ENCODE results near the gene TRPV6.

Gene TRPV6

DNA sequence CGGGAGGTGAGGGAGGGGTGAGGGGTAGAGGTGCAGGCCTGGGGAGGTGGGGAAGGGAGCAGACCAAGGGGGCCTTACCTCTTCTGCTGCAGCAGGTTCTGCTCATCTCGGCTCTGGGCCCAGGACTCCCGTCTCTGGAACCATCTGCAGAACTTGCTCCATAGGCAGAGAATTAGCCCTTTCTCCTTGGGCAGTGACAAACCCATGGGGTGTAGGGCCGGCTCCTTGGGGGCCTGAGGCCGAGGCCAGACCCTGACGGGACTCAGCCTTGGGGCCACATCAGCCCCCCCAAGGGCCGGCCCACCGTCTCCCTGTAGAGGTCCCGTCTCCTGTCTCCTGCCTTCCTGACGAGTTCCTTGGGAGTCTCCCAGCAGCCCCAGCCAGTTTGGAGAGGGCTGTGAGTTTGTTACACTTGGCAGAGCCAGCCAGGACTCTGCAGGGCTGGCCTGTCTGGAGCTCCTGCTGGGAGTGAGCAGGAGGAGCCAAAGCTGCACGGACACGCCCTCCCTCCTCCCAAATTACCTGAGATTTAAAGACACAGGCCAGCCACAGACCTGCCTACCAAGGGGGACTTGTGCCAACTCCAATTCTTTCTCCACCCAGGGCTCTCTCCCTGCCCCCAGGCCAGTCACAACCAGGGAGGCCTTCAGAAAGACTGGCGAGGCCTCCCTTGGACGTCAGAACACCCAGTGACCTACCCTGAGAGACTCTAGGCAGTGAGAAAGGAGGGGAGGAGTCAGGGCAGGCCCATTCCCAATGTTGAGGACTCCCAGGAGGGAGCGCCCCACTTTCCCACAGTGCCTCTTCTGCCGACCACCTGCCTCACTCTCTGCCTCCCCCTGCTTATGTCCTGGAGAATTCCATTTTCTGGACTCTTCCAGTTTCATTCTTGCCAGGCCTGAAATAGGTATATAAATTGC is at the start of gene TRPV6:
TRPV6 (minus strand) TSS at position 435 of the 920 bp plus-strand sequence.
- Histone ChIP-seq H3K36me3 (ENCODE audit: control insufficient read depth, insufficient read depth, low read length) (no peaks in the 10 kb centered on the region), H3K27ac (ENCODE audit: low read depth, low read length) (no peak within 1 kb of the TSS), H3K4me1 (ENCODE audit: control insufficient read depth, insufficient read depth, low read length) (peaks cover 5% of the 10 kb centered on the region; the same call in 1 of the 2 replicates), H3K4me3 (ENCODE audit: low read depth, low read length) (no peak within 1 kb of the TSS), H3K9ac (ENCODE audit: low read depth, low read length) (no peak within 1 kb of the TSS), H3K27me3 (ENCODE audit: control insufficient read depth, insufficient read depth, low read length) (no peaks in the 10 kb centered on the region), H3K9me3 (ENCODE audit: control insufficient read depth, insufficient read depth, low read length) (no peaks in the 10 kb centered on the region; the same call in 1 of the 2 replicates)

- Histone ChIP-seq H3K9ac (ENCODE audit: low read depth, low read length) (no peak overlapping the region), H3K36me3 (ENCODE audit: control insufficient read depth, insufficient read depth, low read length) (no peaks in the 10 kb centered on the region), H3K9me3 (ENCODE audit: control insufficient read depth, insufficient read depth, low read length) (no peaks in the 10 kb centered on the region), H3K4me1 (ENCODE audit: control insufficient read depth, insufficient read depth, low read length) (no peaks in the 10 kb centered on the region; the same call in 1 of the 2 replicates), H3K27ac (ENCODE audit: low read depth, low read length) (no peak overlapping the region), H3K27me3 (ENCODE audit: control insufficient read depth, insufficient read depth, low read length) (no peaks in the 10 kb centered on the region), H3K4me3 (ENCODE audit: low read depth, low read length) (no peak overlapping the region)
These were observed 48.5 kb upstream of the TRPV6 start for GRCh38 chr7:142934056-142934455.

DNA sequence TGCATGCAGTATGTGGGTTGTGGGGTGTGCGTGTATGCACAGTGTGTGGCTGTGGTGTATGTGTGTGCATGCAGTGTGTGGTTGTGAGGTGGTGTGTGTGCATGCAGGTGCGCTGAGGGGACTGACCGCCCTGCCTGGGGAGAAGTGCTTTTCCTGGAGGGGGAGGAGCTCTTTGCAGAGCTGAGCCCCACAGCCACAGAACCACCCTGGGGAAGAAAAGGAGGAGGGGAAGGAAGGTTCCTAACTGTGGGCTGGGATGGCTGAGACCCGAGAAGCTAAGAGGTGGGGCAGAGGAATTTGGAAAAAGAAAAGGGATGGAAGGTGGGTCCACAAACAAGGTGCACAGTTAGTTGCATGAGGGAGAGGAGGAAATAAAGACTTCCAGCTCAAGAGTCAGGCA is 48.1 kb upstream of the TRPV6 start, which contains the start of gene TRPV5:
TRPV5 (minus strand) TSS at position 123 of the 400 bp plus-strand sequence. CDS start 287 bp downstream, outside the sequence.
- no peaks in the 10 kb centered on the region for H3K9me3 ChIP-seq (ENCODE audit: control insufficient read depth, insufficient read depth, low read length)
- no peak within 1 kb of the TSS for H3K27ac ChIP-seq (ENCODE audit: low read depth, low read length)
- H3K4me1 ChIP-seq (ENCODE audit: control insufficient read depth, insufficient read depth, low read length): no peaks in the 10 kb centered on the region; the same call in 1 of the 2 replicates
- no peak within 1 kb of the TSS for H3K9ac ChIP-seq (ENCODE audit: low read depth, low read length)
- no peak within 1 kb of the TSS for H3K4me3 ChIP-seq (ENCODE audit: low read depth, low read length)
- H3K27me3 ChIP-seq (ENCODE audit: control insufficient read depth, insufficient read depth, low read length): no peaks in the 10 kb centered on the region
- H3K36me3 ChIP-seq (ENCODE audit: control insufficient read depth, insufficient read depth, low read length): no peaks in the 10 kb centered on the region

DNA sequence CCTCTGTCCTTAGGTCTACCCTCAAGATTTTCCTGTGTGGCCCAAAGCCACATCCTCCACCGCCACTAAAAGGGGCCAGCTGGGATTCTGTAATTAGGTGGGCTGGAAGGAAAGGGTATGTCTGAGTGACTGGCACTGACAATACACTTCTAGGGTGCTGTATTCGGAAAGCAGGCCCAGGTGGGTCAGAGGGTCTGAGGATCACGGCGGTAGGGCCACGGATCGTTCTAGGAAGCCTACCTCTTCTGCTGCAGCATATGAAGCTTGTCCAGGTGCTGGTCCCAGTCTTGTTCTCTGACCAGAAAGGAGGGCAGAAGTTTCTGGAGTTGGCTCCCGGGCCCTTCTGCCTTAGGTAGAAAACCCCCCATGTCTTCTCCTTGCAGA is 47.5 kb upstream of the TRPV6 start:
- no peak overlapping the region for H3K9ac ChIP-seq (ENCODE audit: low read depth, low read length)
- no peaks in the 10 kb centered on the region; the same call in 1 of the 2 replicates for H3K4me1 ChIP-seq (ENCODE audit: control insufficient read depth, insufficient read depth, low read length)
- no peaks in the 10 kb centered on the region for H3K36me3 ChIP-seq (ENCODE audit: control insufficient read depth, insufficient read depth, low read length)
- no peak overlapping the region for H3K27ac ChIP-seq (ENCODE audit: low read depth, low read length)
- no peaks in the 10 kb centered on the region for H3K27me3 ChIP-seq (ENCODE audit: control insufficient read depth, insufficient read depth, low read length)
- no peak overlapping the region for H3K4me3 ChIP-seq (ENCODE audit: low read depth, low read length)
- H3K9me3 ChIP-seq (ENCODE audit: control insufficient read depth, insufficient read depth, low read length): no peaks in the 10 kb centered on the region

GRCh38 chr7:142932386-142933091 is 47.0 kb upstream of the TRPV6 start:
- H3K9ac ChIP-seq (ENCODE audit: low read depth, low read length): no peak overlapping the region
- no peak overlapping the region for H3K27ac ChIP-seq (ENCODE audit: low read depth, low read length)
- H3K36me3 ChIP-seq (ENCODE audit: control insufficient read depth, insufficient read depth, low read length): no peaks in the 10 kb centered on the region
- H3K4me1 ChIP-seq (ENCODE audit: control insufficient read depth, insufficient read depth, low read length): no peaks in the 10 kb centered on the region; the same call in 1 of the 2 replicates
- no peaks in the 10 kb centered on the region for H3K27me3 ChIP-seq (ENCODE audit: control insufficient read depth, insufficient read depth, low read length)
- H3K4me3 ChIP-seq (ENCODE audit: low read depth, low read length): no peak overlapping the region
- no peaks in the 10 kb centered on the region for H3K9me3 ChIP-seq (ENCODE audit: control insufficient read depth, insufficient read depth, low read length)

- Histone ChIP-seq H3K9ac (ENCODE audit: low read depth, low read length) (no peak overlapping the region), H3K4me1 (ENCODE audit: control insufficient read depth, insufficient read depth, low read length) (no peaks in the 10 kb centered on the region; the same call in 1 of the 2 replicates), H3K36me3 (ENCODE audit: control insufficient read depth, insufficient read depth, low read length) (no peaks in the 10 kb centered on the region), H3K27ac (ENCODE audit: low read depth, low read length) (no peak overlapping the region), H3K4me3 (ENCODE audit: low read depth, low read length) (no peak overlapping the region), H3K9me3 (ENCODE audit: control insufficient read depth, insufficient read depth, low read length) (no peaks in the 10 kb centered on the region), H3K27me3 (ENCODE audit: control insufficient read depth, insufficient read depth, low read length) (peaks cover 15% of the 10 kb centered on the region)
These were observed 44.7 kb upstream of the TRPV6 start for GRCh38 chr7:142930126-142930730.

GRCh38 chr7:142927949-142928348 is 42.4 kb upstream of the TRPV6 start:
- H3K4me3 ChIP-seq (ENCODE audit: low read depth, low read length): no peak overlapping the region
- H3K9me3 ChIP-seq (ENCODE audit: control insufficient read depth, insufficient read depth, low read length): no peaks in the 10 kb centered on the region
- H3K9ac ChIP-seq (ENCODE audit: low read depth, low read length): no peak overlapping the region
- no peak overlapping the region for H3K27ac ChIP-seq (ENCODE audit: low read depth, low read length)
- H3K36me3 ChIP-seq (ENCODE audit: control insufficient read depth, insufficient read depth, low read length): no peaks in the 10 kb centered on the region
- peaks cover 15% of the 10 kb centered on the region for H3K27me3 ChIP-seq (ENCODE audit: control insufficient read depth, insufficient read depth, low read length)
- H3K4me1 ChIP-seq (ENCODE audit: control insufficient read depth, insufficient read depth, low read length): no peaks in the 10 kb centered on the region; the same call in 1 of the 2 replicates

GRCh38 chr7:142927085-142927745 is 41.7 kb upstream of the TRPV6 start:
- peaks cover 15% of the 10 kb centered on the region for H3K27me3 ChIP-seq (ENCODE audit: control insufficient read depth, insufficient read depth, low read length)
- no peaks in the 10 kb centered on the region for H3K36me3 ChIP-seq (ENCODE audit: control insufficient read depth, insufficient read depth, low read length)
- H3K4me3 ChIP-seq (ENCODE audit: low read depth, low read length): no peak overlapping the region
- H3K27ac ChIP-seq (ENCODE audit: low read depth, low read length): no peak overlapping the region
- H3K4me1 ChIP-seq (ENCODE audit: control insufficient read depth, insufficient read depth, low read length): no peaks in the 10 kb centered on the region
- no peak overlapping the region for H3K9ac ChIP-seq (ENCODE audit: low read depth, low read length)
- H3K9me3 ChIP-seq (ENCODE audit: control insufficient read depth, insufficient read depth, low read length): no peaks in the 10 kb centered on the region

DNA sequence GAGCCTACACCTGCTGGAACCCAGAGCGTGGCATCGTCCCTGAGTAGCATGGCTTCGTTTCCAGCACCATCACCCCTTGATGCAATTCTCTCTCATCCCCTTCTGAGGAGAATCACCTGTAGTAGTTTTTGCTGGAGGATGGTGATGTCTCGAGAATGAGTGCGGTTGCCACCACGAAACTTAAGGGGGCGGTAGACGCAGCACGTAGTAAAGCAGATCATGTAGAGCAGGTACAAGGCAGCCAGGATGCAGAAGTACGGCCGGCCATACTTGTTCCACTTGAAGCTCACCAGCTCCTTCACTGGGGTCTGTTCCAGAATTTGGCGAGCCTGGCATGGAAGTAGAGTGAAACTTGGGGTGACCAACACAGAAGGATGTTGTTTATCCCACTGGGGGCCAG is 39.9 kb upstream of the TRPV6 start:
- Histone ChIP-seq H3K9ac (ENCODE audit: low read depth, low read length) (no peak overlapping the region), H3K4me3 (ENCODE audit: low read depth, low read length) (no peak overlapping the region), H3K9me3 (ENCODE audit: control insufficient read depth, insufficient read depth, low read length) (no peaks in the 10 kb centered on the region), H3K27ac (ENCODE audit: low read depth, low read length) (no peak overlapping the region), H3K27me3 (ENCODE audit: control insufficient read depth, insufficient read depth, low read length) (peaks cover 15% of the 10 kb centered on the region), H3K4me1 (ENCODE audit: control insufficient read depth, insufficient read depth, low read length) (no peaks in the 10 kb centered on the region), H3K36me3 (ENCODE audit: control insufficient read depth, insufficient read depth, low read length) (no peaks in the 10 kb centered on the region)

- H3K4me3 ChIP-seq (ENCODE audit: low read depth, low read length): no peak overlapping the region
- H3K36me3 ChIP-seq (ENCODE audit: control insufficient read depth, insufficient read depth, low read length): no peaks in the 10 kb centered on the region
- H3K27me3 ChIP-seq (ENCODE audit: control insufficient read depth, insufficient read depth, low read length): peaks cover 15% of the 10 kb centered on the region
- H3K9me3 ChIP-seq (ENCODE audit: control insufficient read depth, insufficient read depth, low read length): no peaks in the 10 kb centered on the region
- H3K9ac ChIP-seq (ENCODE audit: low read depth, low read length): no peak overlapping the region
- H3K4me1 ChIP-seq (ENCODE audit: control insufficient read depth, insufficient read depth, low read length): no peaks in the 10 kb centered on the region
- no peak overlapping the region for H3K27ac ChIP-seq (ENCODE audit: low read depth, low read length)
These were observed 37.8 kb upstream of the TRPV6 start for GRCh38 chr7:142923391-142923790.

Data from HUES48 (cell line).